GM11168 (cell line): Measurements from ENCODE around the gene FBH1.

Experiments used
- in situ Hi-C: fragments of 300-500 bp; cut with MboI; formaldehyde crosslinking; loops from one replicate; pipeline ENCODE4 v1.12.0; 2022; ENCODE audit warnings: low sequenced_read_pairs; ENCODE audit not compliant: unreplicated experiment

The FBH1 gene

GRCh38 chr10:5873515-5873995 lies 16.5 kb upstream of the FBH1 start:
- in situ Hi-C loops, result loop anchor here (10.0 kb wide), 1 partner anchor 69 kb away; no protein-coding TSS in a partner anchor

- in situ Hi-C loops, result loop anchor here (10.0 kb wide), 1 partner anchor 71 kb away; no protein-coding TSS in a partner anchor
Observed at GRCh38 chr10:5876181-5876768, 13.8 kb upstream of the FBH1 start.

- in situ Hi-C loops, result loop anchor here (10.0 kb wide), 1 partner anchor 72 kb away; no protein-coding TSS in a partner anchor
Observed at GRCh38 chr10:5877041-5877440, 13.0 kb upstream of the FBH1 start.

GRCh38 chr10:5882961-5883360 lies 7.1 kb upstream of the FBH1 start:
- in situ Hi-C loops, result no loop called here

GRCh38 chr10:5885619-5886018 lies 4.4 kb upstream of the FBH1 start:
- in situ Hi-C loops, result no loop called here

GRCh38 chr10:5887029-5887428 lies 3.0 kb upstream of the FBH1 start:
- in situ Hi-C loops, result no loop called here

- in situ Hi-C loops, result no loop called here
Observed at GRCh38 chr10:5887641-5888040, 2.4 kb upstream of the FBH1 start.

GRCh38 chr10:5888351-5888750 lies 1.7 kb upstream of the FBH1 start:
- in situ Hi-C loops, result no loop called here

- in situ Hi-C loops, result no loop called here
Observed at GRCh38 chr10:5888843-5889623, 1.0 kb upstream of the FBH1 start.

GRCh38 chr10:5890452-5890915 lies 441 bp downstream of the FBH1 start:
- in situ Hi-C loops, result no loop called here

- in situ Hi-C loops, result no loop called here
Observed at GRCh38 chr10:5891009-5891408, 966 bp downstream of the FBH1 start.

GRCh38 chr10:5892007-5892406 lies 2.0 kb downstream of the FBH1 start:
- in situ Hi-C loops, result no loop called here

GRCh38 chr10:5893321-5893720 lies 3.3 kb downstream of the FBH1 start:
- in situ Hi-C loops, result no loop called here

- in situ Hi-C loops, result no loop called here
Observed at GRCh38 chr10:5894403-5894802, 4.4 kb downstream of the FBH1 start.

- in situ Hi-C loops, result no loop called here
Observed at GRCh38 chr10:5894873-5895272, 4.8 kb downstream of the FBH1 start.

- in situ Hi-C loops, result no loop called here
Observed at GRCh38 chr10:5895365-5895764, 5.3 kb downstream of the FBH1 start.

GRCh38 chr10:5895804-5896203 lies 5.8 kb downstream of the FBH1 start:
- in situ Hi-C loops, result no loop called here

GRCh38 chr10:5896208-5897052 lies 6.4 kb downstream of the FBH1 start:
- in situ Hi-C loops, result no loop called here

- in situ Hi-C loops, result no loop called here
Observed at GRCh38 chr10:5897053-5897340, 7.0 kb downstream of the FBH1 start.

GRCh38 chr10:5897504-5897903 lies 7.5 kb downstream of the FBH1 start:
- in situ Hi-C loops, result no loop called here

- in situ Hi-C loops, result no loop called here
Observed at GRCh38 chr10:5898163-5898562, 8.1 kb downstream of the FBH1 start.
